Stimulated activated CD4-positive, alpha-beta T cell treated with anti-CD3 and anti-CD28 coated beads, Interleukin-15, amount 100 ng/mL, for 1 hour (primary cell): Measurements from ENCODE around the gene FCER2.
"Not testable (repeated sequence)": the region's sequence is repeated elsewhere in the genome, so short reads cannot be mapped to it uniquely, and the experiment has no call there.

Experiments used
- DNase-seq, 2 donors: peaks; one replicate each; pipeline ENCODE4 v3.0.0-alpha.2; 2020; ENCODE audit warnings: low read depth in 1 of 2, low spot score in 1 of 2

FCER2 gene, protein sequence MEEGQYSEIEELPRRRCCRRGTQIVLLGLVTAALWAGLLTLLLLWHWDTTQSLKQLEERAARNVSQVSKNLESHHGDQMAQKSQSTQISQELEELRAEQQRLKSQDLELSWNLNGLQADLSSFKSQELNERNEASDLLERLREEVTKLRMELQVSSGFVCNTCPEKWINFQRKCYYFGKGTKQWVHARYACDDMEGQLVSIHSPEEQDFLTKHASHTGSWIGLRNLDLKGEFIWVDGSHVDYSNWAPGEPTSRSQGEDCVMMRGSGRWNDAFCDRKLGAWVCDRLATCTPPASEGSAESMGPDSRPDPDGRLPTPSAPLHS

DNA sequence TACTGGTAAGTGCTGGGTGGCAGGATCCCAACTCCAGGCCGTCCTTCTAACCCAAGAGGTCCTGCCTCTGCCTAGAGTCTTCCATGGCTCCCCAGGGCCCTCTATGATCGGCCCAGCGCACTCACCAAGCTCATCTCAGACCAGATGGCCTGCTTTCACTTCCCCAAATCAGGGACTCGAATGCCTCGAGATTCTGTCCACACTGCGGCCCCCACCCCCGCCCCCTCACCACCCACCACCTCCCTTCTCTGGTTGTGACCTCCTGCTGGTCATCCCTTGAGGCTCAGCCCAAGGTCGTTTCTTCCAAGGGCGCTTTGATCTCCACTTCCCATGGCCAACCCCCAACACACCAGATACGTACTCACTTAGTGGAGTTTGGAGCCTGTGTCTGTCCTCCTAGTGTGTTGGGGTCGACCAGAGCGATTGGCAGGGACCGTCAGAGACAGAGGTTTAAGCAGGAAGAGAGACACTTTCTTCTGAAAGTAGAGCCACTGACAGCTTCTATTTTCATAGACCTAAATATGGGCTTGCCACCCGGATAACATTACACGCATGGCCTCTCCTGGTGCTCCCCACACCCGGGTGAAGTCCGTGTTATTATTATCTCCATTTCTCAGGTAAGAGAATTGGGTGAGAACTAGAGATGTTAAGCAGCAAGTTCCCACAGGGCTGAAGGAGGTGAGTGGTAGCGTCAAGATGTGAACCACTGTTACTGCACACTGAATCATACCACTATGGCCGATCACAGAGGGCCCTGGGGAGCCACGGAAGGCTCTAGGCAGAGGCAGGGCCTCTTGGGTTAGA lies at the start of gene FCER2:
TSS of gene FCER2 (minus strand) at position 478 of the 804 bp plus-strand sequence. CDS start 2,371 bp downstream, outside the sequence.
- DNase-seq, result no peak

DNA sequence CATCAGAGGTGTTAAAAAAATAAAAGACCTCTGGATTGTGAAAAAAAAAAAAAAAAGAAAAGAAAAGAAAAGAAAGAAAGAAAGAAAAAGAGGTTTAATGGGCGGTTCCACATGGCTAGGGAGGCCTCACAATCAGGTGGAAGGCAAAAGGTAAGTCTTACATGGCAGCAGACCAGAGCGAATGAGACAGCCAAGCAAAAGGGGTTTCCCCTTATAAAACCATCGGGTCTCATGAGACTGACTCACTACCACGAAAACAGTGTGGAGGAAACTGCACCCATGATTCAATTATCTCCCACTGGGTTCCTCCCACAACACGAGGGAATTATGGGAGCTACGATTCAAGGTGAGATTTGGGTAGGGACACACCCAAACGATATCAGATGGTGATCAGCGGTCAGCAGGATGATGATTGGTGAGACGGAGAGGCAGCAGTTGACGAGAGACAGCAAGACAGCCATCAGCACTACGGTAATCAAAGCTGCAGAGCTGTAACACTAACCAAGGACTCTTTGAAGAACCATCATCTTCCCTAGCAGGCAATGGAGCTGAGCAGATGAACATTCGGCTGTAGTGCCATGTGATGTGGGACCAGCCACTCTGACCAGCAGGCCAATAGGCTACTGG lies 49.3 kb upstream of the FCER2 start:
- DNase-seq, result no peak

DNA sequence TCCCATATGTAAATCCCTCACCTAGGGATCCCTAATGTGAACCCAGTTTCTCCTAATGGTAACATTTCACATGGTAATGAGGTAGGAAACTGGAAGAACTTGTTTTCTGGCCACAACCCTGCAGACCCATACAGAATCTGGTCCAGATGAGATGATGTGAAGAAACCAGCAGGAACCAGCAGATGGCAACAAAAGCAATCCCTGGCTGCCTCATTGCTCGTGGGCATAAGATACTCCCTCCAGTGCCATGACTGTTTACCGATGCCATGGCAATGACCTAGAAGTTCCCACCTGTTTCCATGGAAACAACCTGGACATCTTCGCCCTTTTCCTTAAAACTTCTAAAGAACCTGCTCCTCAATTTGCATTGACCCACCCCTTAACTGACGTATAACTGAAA lies 46.8 kb upstream of the FCER2 start:
- DNase-seq, result no peak

DNA sequence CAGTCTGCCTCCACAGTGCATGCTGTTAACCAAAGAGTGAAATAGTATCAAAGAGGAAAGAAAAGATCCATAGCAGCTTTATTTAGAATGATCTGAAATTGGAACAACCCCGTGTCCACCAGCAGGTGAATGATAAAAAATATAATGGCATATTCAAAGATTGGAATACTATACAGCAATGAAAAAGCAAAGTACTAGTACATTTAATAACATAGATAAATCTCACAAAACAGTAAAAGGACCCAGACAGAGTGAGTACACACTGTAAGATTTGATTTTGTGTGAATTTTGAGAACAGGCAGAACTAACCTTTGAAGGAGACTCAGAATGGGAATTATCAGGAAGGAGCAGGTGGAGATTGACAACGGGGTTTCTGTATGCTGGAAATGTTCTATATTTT lies 46.2 kb upstream of the FCER2 start:
- no peak for DNase-seq

DNA sequence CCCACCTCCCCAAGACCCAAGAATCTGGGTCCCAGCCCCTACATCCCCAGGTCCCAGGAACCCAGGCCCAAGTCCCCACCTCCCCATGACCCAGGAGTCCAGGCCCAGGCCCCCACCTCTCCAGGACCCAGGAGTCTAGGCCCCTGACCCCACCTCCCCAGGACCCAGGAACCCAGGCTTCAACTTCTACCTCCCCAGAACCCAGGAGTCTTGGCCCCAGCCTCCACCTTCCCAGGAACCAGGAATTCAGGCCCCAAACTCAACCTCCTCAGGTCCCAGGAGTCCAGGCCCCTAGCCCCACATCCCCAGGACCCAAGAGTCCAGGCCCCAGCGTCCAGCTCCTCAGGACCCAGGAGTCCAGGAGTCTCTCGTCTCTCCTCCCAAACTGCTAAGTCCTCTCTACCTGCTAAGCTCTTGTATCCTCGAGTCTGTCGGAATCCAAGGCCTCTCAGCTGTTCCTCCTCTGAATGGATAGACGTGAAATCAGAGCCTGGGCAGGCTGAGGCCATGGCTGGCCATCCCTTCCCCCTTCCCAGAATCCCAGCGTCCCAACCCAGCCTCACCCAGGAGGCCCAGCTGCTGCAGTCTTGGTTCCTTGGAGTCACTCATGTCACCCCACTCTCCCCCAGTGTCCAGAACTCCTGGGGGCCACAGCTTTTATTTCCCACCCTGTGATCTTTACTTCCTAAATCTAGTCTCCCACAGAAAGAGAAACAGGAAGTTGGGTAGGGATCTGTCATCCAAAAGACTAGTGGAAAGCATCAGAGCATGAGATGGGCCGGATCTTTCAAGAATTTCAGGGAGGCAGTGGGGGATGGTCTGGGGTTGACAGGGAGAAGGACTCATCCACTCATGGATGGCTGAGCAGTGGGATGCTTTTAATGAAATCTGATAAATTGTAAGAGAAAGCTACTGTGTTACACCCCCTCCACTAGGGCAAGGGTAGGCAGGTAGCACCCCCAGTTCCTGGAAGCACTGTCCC lies 45.3 kb upstream of the FCER2 start, which contains the start of gene CD209:
TSS of gene CD209 (minus strand) at position 632 of the 982 bp plus-strand sequence. CDS start at position 609, 23 bp downstream.
- no peak for DNase-seq

DNA sequence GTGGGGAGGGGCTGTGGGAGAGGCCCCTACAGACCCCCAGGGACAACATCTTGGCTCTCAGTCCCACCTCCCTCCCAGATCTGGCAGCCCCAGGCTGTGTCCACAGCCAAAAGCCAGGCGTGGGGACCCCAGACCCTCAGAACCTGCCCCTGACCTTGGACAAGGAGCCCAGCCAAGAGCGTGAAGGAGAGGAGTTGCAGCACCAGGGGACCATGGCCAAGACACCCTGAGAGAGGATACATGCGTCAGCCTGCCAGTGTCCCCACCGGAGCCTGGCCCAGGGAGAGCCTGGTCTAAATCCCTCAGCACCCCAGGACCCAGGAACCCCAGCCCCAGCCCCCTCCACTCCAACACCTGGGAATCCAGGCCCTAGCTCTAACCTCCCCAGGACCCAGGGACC lies 44.4 kb upstream of the FCER2 start:
- DNase-seq, result not testable (repeated sequence)

DNA sequence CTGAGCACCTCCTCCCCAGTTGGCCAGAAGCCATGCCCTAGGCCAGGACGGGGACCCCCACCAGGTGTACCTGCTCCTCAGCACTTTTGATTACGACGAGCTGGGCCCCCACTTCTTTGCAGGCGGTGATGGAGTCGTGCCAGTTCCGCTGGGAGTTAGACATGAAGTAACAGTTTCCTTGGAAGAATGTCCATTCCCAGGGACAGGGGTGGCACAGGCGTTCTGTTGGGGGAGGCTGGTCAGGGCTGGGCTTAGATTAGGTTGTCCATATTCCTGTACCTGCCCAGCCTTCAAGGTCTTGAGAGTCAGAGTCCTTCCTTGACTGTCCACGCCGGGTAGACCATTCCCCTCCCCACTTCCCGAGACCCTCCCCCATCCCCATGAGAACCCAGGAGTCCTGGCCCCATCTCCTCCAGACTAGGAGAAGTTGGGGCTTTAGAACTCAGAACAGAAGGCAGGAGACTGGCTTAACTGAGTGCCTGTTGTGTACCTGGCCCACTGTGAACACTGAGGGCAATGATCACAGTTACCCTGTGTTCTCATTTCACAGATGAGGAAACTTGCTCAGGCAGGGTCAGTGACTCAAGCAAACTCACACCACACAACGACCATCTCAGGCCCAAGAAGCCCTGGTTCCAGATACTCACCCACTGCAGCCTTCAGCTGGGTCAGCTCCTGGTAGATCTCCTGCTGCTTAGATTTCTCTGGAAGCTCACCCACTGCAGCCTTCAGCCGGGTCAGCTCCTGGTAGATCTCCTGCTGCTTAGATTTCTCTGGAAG lies 43.1 kb upstream of the FCER2 start:
- DNase-seq, result no peak

DNA sequence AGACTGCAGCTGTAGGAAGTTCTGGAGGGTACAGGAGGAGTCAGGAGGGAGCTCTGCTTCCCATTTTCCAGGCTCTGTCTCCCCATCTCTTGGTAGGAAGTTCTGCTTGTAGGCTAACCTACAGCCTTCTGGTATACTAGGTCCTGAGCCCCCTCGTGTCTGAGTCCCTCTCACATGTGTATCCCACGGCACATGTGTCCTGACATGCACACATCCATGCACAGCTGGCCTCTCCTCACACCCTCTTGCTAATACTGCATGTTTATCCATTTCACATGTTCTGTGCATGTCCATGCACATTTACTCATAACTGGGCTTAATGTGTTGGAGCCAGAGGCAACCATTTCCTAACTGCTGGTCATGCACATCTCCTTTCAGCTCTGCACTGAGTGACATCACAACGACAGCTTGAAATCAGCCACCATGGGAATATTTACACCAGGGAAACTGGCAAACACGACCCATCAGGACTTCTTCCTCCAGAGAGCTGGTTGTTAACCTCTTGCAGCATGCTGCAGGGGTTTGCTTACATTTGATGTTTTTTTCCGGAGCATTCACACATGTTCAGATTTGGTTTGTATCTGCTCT lies 42.4 kb upstream of the FCER2 start:
- no peak for DNase-seq

DNA sequence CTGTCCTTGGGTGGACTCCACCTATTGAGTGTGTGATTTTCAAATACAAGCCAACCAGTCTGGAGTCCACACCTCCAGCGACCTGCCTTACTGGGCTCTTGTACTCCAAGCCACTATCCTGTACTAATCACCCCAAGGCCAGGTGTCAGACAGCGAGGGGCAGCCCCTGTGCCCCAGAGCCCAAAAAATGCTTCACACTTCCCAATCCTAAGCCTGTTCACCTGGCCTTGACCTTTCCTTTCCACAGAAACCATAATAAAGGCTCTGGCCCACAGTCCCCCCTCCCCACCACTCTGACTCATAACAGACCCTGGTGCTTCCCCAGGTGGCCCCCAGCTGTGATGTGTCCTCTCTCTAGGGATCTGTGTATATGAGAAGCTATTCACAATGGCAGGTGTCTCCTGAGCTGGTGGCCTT lies 41.5 kb upstream of the FCER2 start:
- no peak for DNase-seq

DNA sequence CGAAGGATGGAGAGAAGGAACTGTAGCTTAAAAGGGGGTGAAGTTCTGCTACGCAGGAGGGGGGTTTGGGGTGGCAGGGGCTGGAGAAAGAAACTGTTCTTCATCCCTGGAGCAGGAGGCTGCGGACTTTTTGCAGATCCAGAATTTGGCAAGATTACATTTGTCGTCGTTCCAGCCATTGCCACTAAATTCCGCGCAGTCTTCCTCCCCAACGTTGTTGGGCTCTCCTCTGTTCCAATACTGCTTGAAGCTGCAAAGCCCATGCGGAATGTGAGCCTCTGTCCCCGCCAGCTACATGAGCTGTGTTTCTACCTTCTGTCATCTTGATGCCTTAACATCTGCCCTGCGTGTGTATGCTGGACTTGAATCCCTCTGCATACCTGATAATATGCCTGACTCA lies 41.1 kb upstream of the FCER2 start:
- no peak for DNase-seq

DNA sequence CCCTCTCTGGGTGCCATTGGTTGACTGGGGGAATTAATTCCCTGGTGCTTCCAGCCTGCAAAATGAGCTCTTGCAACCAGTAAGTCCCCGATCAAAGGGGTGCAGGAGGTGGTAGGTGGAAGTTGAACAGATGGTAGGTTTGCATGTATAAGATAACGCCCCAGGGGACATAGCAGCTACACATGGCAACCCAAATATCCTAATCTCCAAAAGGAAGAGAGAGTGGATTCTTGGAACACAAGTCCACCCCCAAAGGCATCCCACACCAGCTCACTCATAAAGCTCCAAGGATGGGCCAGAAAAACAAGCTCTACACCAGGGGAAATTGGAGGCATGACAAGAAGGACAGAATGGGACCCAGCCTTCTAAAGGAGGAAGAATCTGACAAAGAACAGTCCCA lies 40.6 kb upstream of the FCER2 start:
- DNase-seq, result no peak

DNA sequence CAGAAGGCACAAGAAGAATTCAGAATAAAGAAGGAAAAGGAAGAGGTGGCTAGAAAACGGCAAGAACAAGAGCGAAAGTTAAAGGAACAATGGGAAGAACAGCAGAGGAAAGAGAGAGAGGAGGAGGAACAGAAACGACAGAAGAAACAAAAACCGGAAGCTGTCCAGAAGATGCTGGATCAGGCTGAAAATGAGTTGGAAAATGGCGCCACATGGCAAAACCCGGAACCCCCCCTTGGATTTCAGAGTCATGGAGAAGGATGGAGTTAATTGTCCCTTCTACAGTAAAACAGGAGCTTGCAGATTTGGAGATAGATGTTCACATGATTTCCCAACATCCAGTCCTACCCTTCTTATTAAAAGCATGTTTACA lies 38.7 kb upstream of the FCER2 start:
- no peak for DNase-seq

DNA sequence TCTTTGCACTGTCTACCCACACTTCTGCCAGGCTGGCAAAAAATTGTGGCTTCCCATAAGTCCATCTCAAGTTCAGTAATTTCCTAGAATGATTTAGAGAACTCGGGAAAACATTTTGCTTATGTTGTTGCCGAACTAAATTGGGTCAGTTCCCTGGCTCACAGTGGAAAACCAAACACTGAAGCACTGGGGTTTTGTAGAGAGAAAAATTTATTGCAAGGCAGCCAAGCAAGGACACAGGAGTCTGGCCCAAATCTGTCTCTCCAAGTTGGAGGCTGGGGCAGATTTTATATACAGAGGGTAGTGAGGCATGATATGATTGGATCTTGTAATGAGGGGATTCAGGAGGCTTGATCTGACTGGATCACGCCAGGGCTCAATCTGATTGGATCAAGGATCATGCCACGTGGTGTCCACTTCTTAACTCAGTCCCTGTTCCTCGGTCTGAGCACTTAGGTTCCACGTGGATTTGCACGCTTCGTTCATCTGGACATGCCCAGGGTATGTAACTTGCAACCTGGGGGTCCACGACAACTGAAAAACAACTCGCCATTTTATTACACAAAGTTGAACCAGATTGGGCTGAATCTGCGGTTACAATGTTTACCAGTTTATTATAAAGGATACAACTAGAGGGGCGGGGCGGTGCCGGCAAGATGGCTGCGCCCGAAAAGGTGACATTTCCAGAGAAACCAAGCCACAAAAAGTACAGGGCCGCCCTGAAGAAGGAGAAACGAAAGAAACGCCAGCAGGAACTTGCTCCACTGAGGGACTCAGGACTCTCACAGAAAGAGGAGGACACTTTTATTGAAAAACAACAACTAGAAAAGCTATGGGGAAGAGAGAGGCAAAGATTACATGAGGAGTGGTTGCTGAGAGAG lies 38.1 kb upstream of the FCER2 start:
- DNase-seq, result no peak

DNA sequence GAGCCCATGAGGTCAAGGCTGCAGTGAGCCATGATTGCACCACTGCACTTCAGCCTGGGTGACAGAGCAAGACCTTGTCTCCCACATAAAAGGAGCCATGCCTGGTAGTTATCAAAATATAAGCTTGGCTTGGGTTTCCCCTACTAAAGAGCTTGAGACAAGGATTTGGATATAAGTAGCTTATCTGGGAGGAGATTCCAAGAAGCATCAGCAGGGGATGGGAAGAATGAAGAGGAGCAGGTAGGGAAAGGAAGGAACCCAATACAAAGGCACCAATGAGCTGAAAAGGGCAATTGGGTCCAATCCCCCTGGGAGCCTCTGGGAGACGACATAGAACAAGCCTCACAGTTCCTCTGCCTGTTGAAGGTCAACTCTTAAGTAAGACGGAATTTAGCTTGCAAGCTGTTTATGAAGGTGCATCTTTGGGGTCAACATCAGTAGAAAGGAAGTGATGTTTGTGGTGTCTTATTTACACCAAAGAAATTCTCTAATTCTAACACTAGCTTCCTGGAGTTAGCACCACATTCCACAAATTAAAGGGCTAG lies 37.4 kb upstream of the FCER2 start:
- no peak for DNase-seq

DNA sequence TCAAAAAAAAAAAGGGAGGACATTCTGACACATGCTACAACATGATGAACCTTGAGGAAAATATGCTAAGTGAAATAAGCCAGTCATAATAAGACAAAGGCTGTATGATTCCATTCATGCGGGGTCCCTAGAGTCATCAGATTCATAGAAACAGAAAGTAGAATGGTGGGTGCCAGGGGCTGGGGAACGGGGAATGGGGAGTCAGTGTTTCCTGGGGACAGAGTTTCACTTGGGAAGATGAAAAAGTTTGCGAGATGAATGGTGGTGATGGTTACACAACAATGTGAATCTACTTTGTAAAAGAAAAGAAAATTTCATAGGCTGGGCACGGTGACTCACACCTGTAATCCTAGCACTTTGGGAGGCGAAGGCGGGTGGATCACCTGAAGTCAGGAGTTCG lies 36.1 kb upstream of the FCER2 start:
- DNase-seq, result no peak

DNA sequence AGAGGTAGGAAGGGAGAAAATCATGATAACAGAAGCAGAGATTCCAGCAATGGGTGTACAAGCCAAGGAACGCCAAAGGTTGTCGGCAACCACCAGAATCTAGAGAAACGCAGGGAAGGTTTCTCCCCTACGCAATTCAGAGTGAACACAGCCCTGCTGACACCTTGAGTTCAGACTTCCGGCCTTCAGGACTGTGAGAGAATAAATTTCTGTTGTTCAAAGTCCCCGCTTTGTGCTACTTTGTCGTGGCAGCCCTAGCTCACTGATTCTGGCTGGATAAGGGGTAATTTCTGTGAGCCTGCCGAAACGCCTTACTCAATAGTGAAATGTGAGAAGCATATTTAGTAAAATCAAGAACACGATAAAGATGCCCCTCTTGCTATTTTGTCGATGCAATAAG lies 35.3 kb upstream of the FCER2 start:
- DNase-seq, result no peak

DNA sequence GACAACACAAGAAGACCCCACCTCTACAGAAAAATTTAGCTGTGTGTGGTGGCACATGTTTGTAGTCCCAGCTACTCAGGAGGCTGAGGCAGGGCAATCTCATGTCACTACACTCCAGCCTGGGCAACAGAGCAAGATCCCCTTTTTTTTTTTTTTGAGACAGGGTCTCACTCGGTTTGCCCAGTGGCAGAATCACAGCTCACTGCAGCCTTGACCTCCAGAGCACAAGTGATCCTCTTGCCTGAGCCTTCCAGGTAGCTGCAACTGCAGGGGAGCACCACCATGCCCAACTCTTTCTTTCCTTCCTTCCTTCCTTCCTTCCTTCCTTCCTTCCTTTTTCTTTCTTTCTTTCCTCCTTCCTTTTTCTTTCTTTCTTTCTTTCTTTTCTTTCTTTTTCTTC lies 34.2 kb upstream of the FCER2 start:
- no peak for DNase-seq
